SW 1271 (cell line): ENCODE results near the gene PCLO.

Source experiments
- DNase-seq, 2 experiments: peaks; one replicate each; lab custom pipeline; 2025; lab: John Stamatoyannopoulos, UW

PCLO gene, protein sequence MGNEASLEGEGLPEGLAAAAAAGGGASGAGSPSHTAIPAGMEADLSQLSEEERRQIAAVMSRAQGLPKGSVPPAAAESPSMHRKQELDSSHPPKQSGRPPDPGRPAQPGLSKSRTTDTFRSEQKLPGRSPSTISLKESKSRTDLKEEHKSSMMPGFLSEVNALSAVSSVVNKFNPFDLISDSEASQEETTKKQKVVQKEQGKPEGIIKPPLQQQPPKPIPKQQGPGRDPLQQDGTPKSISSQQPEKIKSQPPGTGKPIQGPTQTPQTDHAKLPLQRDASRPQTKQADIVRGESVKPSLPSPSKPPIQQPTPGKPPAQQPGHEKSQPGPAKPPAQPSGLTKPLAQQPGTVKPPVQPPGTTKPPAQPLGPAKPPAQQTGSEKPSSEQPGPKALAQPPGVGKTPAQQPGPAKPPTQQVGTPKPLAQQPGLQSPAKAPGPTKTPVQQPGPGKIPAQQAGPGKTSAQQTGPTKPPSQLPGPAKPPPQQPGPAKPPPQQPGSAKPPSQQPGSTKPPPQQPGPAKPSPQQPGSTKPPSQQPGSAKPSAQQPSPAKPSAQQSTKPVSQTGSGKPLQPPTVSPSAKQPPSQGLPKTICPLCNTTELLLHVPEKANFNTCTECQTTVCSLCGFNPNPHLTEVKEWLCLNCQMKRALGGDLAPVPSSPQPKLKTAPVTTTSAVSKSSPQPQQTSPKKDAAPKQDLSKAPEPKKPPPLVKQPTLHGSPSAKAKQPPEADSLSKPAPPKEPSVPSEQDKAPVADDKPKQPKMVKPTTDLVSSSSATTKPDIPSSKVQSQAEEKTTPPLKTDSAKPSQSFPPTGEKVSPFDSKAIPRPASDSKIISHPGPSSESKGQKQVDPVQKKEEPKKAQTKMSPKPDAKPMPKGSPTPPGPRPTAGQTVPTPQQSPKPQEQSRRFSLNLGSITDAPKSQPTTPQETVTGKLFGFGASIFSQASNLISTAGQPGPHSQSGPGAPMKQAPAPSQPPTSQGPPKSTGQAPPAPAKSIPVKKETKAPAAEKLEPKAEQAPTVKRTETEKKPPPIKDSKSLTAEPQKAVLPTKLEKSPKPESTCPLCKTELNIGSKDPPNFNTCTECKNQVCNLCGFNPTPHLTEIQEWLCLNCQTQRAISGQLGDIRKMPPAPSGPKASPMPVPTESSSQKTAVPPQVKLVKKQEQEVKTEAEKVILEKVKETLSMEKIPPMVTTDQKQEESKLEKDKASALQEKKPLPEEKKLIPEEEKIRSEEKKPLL (N-terminal part only)

DNA sequence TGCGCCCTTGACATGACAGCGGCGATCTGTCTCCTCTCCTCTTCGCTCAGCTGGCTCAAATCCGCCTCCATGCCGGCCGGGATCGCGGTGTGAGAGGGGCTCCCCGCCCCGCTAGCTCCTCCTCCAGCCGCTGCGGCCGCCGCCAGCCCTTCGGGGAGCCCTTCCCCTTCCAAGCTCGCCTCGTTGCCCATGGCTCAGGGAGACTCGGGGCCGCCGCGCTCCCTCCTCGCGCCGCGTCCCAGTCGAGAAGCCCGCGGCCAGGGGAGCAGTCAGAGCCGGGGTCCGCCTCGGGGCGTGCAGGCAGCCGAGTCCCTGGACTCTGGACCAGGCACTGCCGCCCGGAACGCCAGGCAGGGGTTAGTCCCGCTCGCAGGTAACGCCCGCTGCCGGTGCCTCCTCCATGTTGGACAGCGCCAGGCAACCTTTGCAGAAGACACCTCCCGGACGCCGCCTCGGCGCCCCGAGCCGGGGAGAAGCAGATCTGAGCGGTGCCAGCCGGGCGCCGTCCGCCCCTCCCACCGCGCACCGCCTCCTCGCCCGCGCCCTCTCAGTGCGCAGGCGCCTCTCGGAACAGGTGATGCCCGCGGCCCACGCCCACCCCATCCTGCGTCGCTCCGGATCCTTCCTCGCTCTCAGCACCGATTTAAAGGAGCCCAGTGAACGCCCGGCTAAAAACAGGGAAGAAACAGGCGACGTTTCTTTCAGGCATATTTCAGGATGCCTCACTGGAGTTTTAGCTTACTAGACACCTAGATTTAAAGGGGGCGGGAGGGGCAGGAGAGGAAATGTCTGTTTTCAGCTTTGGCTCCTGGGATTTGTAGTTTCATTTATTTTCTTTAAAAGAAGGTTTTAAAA, at the start of gene PCLO:
Gene PCLO, minus strand, starts transcription at position 483 of the 855 bp plus-strand sequence. Its CDS starts 292 bp downstream, at position 191.
- peak; percentile 57 to 89 for DNase-seq

DNA sequence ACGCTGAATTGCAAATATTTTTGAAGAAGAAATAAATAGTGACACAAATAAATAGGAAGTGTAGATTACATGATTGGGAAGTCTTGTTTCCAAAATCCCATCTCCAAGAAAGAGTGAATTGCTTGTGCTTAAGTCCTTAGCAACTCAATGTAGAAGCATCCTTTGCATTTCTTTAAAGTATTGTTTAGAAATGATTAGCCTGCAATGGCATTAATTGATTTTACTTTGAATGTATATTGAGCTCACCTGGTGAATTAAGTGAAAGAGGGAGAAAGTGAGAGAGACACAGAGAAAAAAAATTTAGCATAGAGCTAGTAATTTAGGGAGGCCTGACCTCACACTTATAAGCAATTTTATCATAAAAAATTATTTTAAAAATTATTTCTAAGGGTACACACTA, 49.0 kb upstream of the PCLO start:
- no peak for DNase-seq

DNA sequence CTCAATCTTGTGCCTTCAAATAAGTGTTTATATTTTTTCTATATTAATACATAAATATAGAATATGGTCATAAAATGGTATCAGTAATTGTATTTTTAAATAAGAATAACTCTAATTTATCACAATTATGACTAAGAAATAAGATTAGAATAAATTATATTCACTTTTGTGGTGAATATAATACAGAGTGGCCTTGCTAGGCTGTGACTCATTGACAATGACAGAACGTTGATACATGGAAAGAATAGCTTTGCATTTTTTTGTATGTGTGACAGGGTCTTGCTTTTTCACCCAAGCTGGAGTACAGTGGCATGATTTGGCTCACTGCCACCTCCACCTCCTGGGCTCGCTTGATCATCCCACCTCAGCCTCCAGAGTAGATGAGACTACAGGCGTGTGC, 47.8 kb upstream of the PCLO start:
- DNase-seq: no peak

DNA sequence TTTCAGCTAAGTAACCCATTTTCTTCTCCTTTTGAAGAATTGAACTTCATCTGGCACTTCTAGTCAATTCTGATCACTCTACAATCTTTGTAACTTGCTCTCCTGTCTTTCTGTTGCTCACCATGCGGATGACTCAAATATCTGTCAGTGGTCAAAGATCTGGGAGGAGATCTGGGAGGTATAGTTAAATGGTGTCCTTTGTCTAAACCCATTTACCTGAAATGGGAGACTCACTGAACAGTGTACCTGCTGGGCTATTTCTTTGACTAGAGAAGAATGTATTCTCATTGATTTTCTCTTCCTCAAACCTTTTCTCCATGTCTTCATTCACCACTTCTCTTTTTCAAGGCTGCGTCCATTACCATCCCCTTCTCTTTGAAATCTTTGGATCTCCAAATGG, 42.0 kb upstream of the PCLO start:
- no peak for DNase-seq

DNA sequence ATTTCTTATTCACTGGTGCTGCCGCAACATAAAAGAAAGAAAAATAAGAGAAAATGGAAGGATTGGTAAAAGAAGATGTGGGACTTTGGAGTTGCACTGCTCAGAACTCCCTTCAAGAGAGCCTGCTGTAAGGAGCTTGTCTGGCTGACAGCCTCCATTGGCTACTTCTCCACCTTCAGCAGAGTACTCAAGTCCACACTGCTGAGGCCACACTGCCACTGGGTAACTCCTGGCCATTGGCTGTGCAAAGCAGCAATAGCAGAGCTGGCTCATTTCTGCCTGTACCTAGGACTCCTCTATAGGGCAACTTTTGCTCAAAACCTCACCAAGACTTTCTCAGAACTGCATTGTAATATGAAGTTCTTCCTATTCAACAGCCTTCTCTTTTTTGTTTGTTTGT, 38.7 kb upstream of the PCLO start:
- no peak for DNase-seq

DNA sequence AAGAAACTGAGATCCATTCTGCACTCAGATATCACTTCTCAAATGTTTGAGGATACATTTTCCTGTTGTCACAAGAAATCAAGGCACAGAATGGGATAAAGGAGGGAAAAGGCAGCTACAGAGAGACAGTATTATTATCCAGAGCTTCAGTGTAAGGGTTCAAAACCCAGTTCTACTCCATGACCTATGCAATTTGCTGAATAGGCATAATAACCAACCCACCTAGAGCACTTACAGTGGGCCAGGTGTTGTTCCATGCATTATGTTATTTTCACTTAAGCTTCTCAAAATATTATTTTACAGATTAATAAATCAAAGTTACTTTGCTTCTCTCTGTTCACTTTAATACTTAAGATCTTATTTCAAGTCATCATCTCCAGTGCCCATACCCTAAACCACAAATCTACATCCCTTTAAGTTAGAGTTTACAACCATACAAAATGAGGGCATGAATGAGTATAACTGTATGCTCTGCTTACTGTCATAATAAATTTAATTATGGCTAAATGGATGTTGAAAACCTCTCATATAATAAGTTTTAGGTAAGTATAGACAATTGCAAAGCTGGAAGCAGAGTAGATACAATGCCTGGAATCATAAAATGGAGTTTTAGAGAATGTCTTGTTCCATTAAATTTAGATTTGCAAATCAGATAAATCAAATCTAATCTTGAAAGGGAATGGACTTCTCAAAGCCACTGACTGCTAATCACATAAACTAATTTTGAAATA, 28.1 kb upstream of the PCLO start:
- DNase-seq: no peak

DNA sequence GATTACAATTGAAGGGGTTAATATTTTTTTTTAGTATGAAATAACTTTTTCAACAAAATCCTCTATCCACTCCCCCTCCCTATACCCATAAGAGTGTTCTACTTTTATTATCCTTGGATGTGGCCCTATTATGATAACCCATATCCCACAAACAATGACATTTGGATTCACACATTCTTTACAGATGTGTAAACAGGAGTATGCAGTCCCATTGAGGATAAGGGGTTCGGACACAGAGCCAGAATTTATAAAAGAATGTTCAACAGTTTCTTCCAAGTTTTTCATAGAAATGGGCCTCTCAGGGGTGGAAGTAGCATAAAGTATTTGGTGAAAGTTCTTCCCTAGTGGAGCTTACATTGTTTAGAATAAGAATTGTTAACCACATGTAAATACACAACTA, 16.1 kb upstream of the PCLO start:
- no peak for DNase-seq

DNA sequence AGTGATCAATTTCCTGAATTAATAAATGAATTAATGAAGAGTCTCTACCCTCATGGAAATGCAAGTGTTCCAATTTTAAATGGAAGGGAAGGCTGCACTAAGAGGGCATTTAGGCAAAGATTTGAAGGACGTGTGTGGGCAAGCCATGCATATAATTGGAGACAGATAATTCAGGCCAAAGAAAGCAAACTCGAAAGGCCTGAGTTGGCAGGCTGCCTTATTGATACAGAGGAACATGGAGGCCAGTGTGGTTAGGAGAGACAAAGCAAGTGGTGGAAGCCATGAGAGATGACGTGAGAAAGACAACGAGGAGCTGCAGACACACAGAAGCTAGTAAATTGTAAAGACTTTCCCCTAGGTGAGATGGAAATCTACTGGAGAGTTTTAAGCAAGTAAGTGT, 15.4 kb upstream of the PCLO start:
- DNase-seq: no peak

DNA sequence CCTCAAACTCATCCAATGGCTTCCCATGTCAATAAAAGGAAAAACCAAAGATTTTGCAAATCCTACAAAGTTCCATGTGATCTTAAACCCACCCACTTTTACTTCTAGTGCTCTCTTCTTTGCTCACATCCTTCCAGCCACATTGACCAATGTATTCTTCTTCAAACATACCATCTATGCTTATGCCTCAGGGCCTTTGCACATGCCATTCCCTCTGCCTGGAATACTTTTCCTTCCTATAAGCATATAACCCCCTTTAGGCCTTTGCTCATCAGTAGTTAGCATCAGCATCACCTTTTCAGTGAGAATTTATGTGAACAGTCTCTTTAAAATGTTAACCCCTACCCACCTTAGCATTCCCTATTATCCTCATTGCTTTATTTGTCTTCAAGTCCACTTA, 11.0 kb upstream of the PCLO start:
- no peak for DNase-seq

DNA sequence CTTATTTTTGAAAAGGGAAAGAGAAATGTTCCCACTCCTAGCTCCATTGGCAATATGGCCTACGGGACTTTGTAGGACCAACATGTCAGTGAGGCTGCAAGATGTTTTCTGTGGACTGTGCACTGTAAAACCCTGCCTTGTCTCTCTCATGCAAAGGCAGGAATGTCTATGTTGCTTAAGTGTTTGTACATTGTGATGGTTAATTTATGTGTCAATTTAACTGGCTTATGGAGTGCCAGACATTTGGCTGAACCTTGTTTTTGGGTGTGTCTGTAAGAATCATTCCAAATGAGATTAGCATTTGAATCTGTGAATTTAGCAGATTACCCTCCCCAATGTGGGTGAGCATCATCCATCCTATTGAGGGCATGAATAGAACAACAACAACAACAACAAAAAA, 4.1 kb upstream of the PCLO start:
- no peak for DNase-seq

DNA sequence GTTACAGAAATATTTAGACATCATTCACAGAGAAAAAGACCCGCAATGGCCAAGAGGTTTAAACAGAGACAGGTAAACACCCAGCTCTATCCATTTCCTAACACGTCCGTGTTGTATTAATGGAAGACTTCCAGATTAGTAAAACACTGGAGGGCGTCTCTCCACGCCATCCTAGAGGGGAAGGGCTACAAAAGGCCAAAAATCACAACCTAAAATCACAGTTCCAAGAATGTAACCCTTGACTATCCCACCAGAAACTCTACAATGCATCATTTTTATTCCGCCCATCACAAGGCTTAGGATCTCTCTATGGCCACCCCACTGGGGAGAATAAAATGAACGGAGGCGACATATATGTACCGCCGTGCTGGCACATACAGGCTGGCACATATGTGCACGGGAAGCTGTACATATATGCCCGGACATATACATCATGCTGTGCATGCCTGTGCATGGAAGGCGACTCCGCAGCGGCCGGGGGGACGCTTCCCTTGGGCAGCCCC, 734 bp downstream of the PCLO start:
- DNase-seq: peak in 1 of 2 experiments; percentile 26

DNA sequence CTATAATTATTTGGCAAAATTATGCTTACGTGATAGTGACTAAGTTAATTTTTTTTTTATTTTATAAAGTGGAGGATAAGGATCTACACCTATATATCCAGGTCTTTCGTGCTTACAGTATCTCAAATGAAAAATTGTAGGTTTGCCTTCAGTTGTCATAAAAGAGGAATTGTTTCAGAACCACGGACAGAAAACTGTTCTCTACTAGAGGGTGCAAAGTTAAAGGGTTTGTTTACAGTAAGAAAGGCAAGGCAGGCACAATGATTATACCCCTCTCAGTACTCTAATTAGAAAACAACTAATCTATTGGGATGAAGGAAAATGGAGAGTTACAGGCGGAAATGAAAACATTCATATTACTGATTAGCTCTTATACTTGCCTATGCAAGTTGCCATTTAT, 1.5 kb downstream of the PCLO start:
- DNase-seq: no peak

DNA sequence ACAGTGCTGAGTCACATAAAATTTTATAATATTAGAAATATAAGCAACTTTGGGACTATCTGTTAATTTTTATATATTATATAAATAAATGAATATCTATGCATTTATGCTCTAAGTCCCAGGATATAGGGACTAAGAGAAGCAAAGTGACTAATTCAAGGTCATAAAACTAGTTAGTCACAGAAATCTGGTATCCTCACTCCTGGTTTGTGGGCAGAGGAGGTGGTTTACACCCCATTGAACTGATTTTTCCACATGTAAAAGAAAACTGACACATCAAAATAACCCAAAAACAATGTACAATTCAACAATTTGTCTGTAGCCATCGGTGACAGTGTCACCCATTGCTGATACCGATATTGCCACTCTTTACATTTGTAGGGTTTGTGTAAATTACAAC, 3.0 kb downstream of the PCLO start:
- no peak for DNase-seq

DNA sequence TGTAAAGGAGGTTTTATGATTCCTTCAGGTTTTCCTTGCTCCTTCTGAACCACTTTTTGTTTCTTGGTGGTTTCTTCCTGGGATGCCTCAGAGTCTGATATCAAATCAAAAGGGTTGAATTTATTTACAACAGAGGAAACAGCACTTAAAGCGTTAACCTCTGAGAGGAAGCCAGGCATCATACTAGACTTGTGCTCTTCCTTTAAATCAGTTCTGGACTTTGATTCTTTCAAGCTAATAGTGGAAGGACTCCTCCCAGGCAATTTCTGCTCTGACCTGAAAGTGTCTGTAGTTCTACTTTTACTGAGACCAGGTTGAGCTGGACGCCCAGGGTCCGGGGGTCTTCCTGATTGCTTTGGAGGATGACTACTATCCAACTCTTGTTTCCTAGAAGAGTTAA, 6.7 kb downstream of the PCLO start:
- no peak for DNase-seq

DNA sequence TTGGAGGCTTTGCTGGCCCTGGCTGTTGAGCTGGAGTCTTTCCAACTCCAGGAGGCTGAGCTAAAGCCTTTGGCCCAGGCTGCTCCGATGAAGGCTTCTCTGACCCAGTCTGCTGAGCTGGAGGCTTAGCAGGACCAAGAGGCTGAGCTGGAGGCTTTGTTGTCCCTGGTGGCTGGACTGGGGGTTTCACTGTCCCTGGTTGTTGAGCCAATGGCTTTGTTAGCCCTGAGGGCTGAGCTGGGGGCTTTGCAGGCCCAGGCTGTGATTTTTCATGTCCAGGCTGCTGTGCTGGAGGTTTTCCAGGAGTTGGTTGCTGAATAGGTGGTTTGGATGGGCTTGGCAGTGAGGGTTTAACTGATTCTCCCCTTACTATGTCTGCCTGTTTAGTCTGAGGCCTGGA, 7.3 kb downstream of the PCLO start:
- no peak for DNase-seq

DNA sequence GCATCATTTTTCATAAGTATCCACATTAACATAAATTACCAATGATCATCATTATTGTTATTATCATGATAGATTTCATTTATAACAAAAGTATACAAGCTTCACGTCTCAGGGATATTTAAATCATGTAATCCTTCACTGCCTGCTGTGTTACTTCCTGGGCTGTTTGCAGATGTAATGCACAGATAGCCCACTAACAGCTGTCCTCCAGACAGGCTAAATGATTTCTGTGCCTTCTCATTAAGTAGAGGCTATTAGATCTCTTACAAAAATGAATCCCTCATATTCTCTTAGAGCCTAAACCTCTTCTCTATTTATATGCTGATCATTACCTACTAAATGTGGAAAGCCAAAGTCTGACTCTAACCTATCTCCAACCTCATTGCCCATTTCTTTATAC, 9.3 kb downstream of the PCLO start:
- no peak for DNase-seq

DNA sequence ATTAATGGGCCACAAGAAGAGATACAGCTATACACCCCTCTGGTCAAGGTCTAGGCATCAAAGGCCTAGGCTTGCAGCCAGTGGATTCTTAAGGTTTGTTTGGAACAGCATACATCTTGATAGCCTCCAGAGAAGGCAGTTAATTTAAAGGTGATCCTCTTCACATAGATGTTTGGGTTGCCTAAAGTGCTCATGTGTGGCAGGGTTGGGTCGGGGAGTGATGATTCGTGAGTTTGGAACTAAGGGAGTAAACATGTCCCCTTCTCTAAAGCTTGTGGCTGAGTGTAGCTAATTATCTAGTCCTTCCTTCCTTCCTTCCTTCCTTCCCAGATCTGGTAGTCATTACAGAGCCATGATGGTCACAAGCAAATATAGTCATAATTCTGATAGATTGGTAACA, 12.4 kb downstream of the PCLO start:
- no peak for DNase-seq

DNA sequence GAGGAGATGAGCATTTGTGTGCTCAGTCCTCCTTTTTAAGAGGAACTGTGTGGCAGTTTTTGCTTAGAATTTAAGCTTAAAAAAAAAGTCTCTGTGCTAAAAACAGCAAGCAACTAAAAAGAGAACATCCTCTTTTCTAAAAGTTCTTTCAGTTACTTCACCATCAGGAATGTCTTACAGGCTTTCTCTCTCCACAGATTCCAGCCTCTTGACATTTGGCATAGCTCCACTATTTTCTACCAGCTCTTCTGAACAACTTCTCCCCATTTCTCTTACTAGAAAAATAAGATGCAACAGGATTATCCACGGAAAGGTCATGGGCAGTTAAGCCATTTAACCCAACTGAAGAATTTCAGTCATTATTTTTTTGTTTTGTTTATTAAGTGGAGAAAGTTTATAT, 13.2 kb downstream of the PCLO start:
- DNase-seq: no peak

DNA sequence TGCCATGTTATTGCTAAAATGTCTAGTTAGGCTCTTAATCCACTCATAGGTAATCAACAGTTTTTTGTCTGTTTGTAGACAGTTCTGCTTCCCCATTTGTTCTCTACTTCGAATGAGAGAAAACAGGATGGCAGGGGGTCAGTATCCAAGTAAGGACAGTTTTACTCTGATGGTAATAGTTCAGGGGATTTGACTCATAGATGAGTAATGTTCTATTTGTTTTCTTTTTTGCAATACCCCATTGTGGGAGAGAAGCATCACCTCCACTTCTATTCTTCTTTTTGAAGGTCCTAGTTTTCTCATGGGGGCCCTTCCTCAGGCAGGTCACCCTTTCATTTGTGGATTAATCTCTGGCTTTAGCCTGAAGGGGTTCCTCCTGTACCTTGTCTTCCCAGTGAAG, 13.9 kb downstream of the PCLO start:
- peak in 1 of 2 experiments; percentile 8 for DNase-seq

DNA sequence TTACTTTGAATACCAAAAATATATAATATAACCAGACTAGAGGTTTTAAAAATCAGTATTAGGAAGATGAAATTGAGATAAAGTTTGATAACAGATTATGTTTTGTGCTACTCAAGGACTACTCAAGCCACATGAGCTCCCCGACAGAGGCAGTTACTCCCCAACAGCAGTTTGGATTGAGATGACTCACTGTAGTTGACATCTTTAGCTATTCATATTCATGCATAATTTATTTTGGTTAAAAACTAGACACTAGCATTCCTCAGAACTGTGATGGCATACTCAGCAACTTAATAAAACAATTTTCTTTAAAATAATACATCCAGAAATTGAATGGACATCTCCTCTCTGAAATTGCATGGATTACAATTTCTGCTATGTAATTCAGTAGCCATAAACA, 19.6 kb downstream of the PCLO start:
- no peak for DNase-seq

DNA sequence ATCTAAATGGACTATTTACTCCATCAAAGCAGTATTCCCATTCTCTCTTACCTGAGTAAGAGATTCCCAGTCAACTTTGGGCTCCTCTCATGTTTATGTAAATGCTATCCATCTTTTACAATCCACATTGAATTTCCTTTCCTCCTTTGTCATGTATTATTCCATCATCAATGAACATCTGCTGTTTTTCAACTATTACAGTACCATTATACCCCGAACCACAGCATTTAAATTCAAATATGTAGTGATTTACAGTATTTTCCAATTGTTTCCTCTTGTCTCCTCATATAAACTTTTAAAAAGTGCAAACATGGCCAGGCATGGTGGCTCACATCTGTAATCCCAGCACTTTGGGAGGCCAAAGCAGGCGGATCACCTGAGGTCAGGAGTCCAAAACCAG, 20.3 kb downstream of the PCLO start:
- DNase-seq: no peak
